Ovary (tissue), 3 donors: Measurements from ENCODE around the gene KRTAP5-7.

Experiments
- EP300 ChIP-seq: sonication (generic); formaldehyde crosslinking; IDR thresholded peaks from one replicate; pipeline ENCODE4 v1.6.1; 2017; ENCODE audit warnings: antibody characterized with exemption
- POLR2A ChIP-seq: fragments of 450-650 bp; IDR thresholded peaks from one replicate; pipeline ENCODE4 v1.6.1; 2017; ENCODE audit warnings: antibody characterized with exemption, mild to moderate bottlenecking, moderate library complexity
- TF ChIP-seq, protein P1 (sequence below), 3 donors: fragments of 450-650 bp in 2 of 3; fragments of 200-600 bp in 1 of 3; IDR thresholded peaks; one replicate each; pipeline versions ENCODE4 v1.5.1 to v1.8.0; 2016 to 2022; ENCODE audit warnings: antibody characterized with exemption in 3 of 3, mild to moderate bottlenecking in 1 of 3
- donor health status: DM: no; HTN: no; CAD: no.

DNA sequence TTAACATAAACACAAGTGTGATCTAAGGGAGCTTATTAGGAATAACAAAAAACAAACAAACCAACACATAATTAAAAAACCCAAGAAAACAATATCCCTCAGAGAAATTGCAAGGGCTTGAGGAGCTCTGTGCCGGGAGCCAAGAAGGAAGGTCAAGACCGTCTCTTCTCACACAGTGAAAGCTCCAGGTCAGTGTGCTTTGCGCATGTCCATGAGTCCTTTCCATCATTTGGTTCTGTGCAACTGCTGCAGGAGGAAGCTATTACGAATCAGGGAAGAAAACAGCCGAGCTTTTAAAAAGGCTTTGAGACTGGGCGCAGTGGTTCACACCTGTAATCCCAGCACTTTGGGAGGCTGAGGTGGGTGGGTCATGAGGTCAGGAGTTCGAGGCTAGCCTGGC, 15.3 kb downstream of the KRTAP5-7 start:
- TF ChIP-seq, protein P1, sequence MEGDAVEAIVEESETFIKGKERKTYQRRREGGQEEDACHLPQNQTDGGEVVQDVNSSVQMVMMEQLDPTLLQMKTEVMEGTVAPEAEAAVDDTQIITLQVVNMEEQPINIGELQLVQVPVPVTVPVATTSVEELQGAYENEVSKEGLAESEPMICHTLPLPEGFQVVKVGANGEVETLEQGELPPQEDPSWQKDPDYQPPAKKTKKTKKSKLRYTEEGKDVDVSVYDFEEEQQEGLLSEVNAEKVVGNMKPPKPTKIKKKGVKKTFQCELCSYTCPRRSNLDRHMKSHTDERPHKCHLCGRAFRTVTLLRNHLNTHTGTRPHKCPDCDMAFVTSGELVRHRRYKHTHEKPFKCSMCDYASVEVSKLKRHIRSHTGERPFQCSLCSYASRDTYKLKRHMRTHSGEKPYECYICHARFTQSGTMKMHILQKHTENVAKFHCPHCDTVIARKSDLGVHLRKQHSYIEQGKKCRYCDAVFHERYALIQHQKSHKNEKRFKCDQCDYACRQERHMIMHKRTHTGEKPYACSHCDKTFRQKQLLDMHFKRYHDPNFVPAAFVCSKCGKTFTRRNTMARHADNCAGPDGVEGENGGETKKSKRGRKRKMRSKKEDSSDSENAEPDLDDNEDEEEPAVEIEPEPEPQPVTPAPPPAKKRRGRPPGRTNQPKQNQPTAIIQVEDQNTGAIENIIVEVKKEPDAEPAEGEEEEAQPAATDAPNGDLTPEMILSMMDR (IDR thresholded peaks at IDR 0.05): no peak
- TF ChIP-seq POLR2A: no peak
- TF ChIP-seq EP300: no peak
